Liver (tissue), 9 donors: ENCODE measurements around the gene TOX4. TPM values are rescaled to one million over a fixed set of nuclear protein-coding genes. Genes with fewer than 3 reads are reported as not detected.

ENCODE experiments used
- DNase-seq: peaks from one replicate; pipeline ENCODE4 v3.0.0-alpha.2; 2017; ENCODE audit warnings: low spot score
- H3K27ac ChIP-seq, 2 donors: one replicate each; pipeline ENCODE4 v1.7.0; 2013; ENCODE audit warnings: inconsistent platforms in 2 of 2, low read length in 2 of 2, control low read depth in 1 of 2, low read depth in 1 of 2, mild to moderate bottlenecking in 1 of 2
- H3K27me3 ChIP-seq, 4 donors: one replicate each; pipeline versions ENCODE4 v1.6.1 to v1.7.0; 2013; ENCODE audit warnings: low read length in 3 of 4, inconsistent platforms in 1 of 4, mild to moderate bottlenecking in 1 of 4, moderate library complexity in 1 of 4; ENCODE audit not compliant: control insufficient read depth in 4 of 4, insufficient read depth in 4 of 4
- H3K36me3 ChIP-seq, 4 donors: one replicate each; pipeline versions ENCODE4 v1.6.1 to v1.7.0; 2013; ENCODE audit warnings: low read length in 3 of 4, mild to moderate bottlenecking in 3 of 4, low read depth in 1 of 4, moderate library complexity in 1 of 4; ENCODE audit not compliant: control insufficient read depth in 4 of 4, insufficient read depth in 3 of 4
- H3K4me1 ChIP-seq, 4 donors: one replicate each; pipeline versions ENCODE4 v1.6.1 to v1.7.0; 2013; ENCODE audit warnings: low read length in 3 of 4, mild to moderate bottlenecking in 3 of 4, moderate library complexity in 1 of 4; ENCODE audit not compliant: control insufficient read depth in 4 of 4, insufficient read depth in 4 of 4
- H3K4me3 ChIP-seq, 3 donors: one replicate each; pipeline versions ENCODE4 v1.6.1 to v1.7.0; 2013; ENCODE audit warnings: low read length in 3 of 3, control low read depth in 1 of 3, low read depth in 1 of 3, mild to moderate bottlenecking in 1 of 3
- H3K9ac ChIP-seq, 2 donors: one replicate each; pipeline ENCODE4 v1.7.0; 2013; ENCODE audit warnings: low read length in 2 of 2, mild to moderate bottlenecking in 2 of 2, moderate library complexity in 2 of 2, control low read depth in 1 of 2, low read depth in 1 of 2
- H3K9me3 ChIP-seq, 4 donors: one replicate each; pipeline versions ENCODE4 v1.6.1 to v1.7.0; 2013; ENCODE audit warnings: low read length in 3 of 4; ENCODE audit not compliant: control insufficient read depth in 4 of 4
- EGR1 ChIP-seq, 2 donors: IDR thresholded peaks; 2 replicates each; pipeline ENCODE4 v1.6.1; 2016 to 2018; ENCODE audit warnings: antibody characterized with exemption in 2 of 2, low read depth in 2 of 2
- FOXA1 ChIP-seq: IDR thresholded peaks from 2 replicates; pipeline ENCODE4 v1.6.1; 2016; ENCODE audit warnings: antibody characterized with exemption
- FOXA2 ChIP-seq: IDR thresholded peaks from 2 replicates; pipeline ENCODE4 v1.6.1; 2016; ENCODE audit warnings: antibody characterized with exemption
- GABPA ChIP-seq, 2 donors: IDR thresholded peaks in 1 of 2; conservative IDR thresholded peaks in 1 of 2; 2 replicates each; pipeline ENCODE4 v1.6.1; 2016; ENCODE audit warnings: antibody characterized with exemption in 2 of 2, mild to moderate bottlenecking in 1 of 2, moderate library complexity in 1 of 2
- HNF4A ChIP-seq, 2 donors: conservative IDR thresholded peaks; 2 replicates each; pipeline ENCODE4 v1.6.1; 2016; ENCODE audit warnings: antibody characterized with exemption in 2 of 2, mild to moderate bottlenecking in 2 of 2
- JUND ChIP-seq, 2 donors: IDR thresholded peaks; 2 replicates each; pipeline ENCODE4 v1.6.1; 2016; ENCODE audit warnings: antibody characterized with exemption in 2 of 2
- NR2F2 ChIP-seq: IDR thresholded peaks from 2 replicates; pipeline ENCODE4 v1.6.1; 2016; ENCODE audit warnings: antibody characterized with exemption
- RAD21 ChIP-seq, 2 donors: IDR thresholded peaks; 2 replicates each; pipeline ENCODE4 v1.6.1; 2016; ENCODE audit warnings: antibody characterized with exemption in 2 of 2, mild to moderate bottlenecking in 2 of 2
- RXRA ChIP-seq, 2 donors: IDR thresholded peaks; 2 replicates each; pipeline ENCODE4 v1.6.1; 2017 to 2018; ENCODE audit warnings: antibody characterized with exemption in 2 of 2, mild to moderate bottlenecking in 1 of 2
- SP1 ChIP-seq: IDR thresholded peaks from 2 replicates; pipeline ENCODE4 v1.6.1; 2018; ENCODE audit warnings: antibody characterized with exemption, mild to moderate bottlenecking
- TAF1 ChIP-seq: conservative IDR thresholded peaks from 2 replicates; pipeline ENCODE4 v1.6.1; 2016; ENCODE audit warnings: antibody characterized with exemption, mild to moderate bottlenecking
- WGBS: extraction: QIAGEN DNeasy Blood & Tissue Kit; methylation state at CpG from one replicate; pipeline ENCODE4 v1.1.7; 2013; 5-methylcytosine and 5-hydroxymethylcytosine counted together
- polyA plus RNA-seq, 2 donors: library from polyadenylated mRNA; stranded (reverse) in 1 of 2; unstranded in 1 of 2; fragments of 200-250 nt in 1 of 2; fragments of >200 nt in 1 of 2; fragmentation: Nextera tagmentation in 1 of 2; extraction: Ambion mirVana in 1 of 2; gene quantifications; one replicate each; pipeline versions ENCODE4 v1.2.1 to v1.2.3, GENCODE V29; 2013 to 2015
- total RNA-seq, 2 donors: library from RNA; depleted of rRNA; stranded (reverse); fragments of >200 nt; gene quantifications; one replicate each; pipeline ENCODE4 v1.2.3, GENCODE V29; 2014
- TF ChIP-seq, protein P1 (sequence below): fragments of 150-350 bp; IDR thresholded peaks from 2 replicates; pipeline ENCODE4 v1.5.1; 2017; ENCODE audit warnings: improper control_type of control experiment, low read depth, low read length; ENCODE audit not compliant: missing input control
- TF ChIP-seq, protein P2 (sequence below): IDR thresholded peaks from 2 replicates; pipeline ENCODE4 v1.6.1; 2016; ENCODE audit warnings: antibody characterized with exemption
- TF ChIP-seq, protein P3 (sequence below): IDR thresholded peaks from 2 replicates; pipeline ENCODE4 v1.6.1; 2016; ENCODE audit warnings: antibody characterized with exemption
- TF ChIP-seq, protein P4 (sequence below): IDR thresholded peaks from 2 replicates; pipeline ENCODE4 v1.6.1; 2016; ENCODE audit warnings: antibody characterized with exemption
- TF ChIP-seq, protein P5 (sequence below): IDR thresholded peaks from 2 replicates; pipeline ENCODE4 v1.6.1; 2016; ENCODE audit warnings: antibody characterized with exemption, mild to moderate bottlenecking
- donor health status: healthy.
- donor health status: healthy.
- donor health status: healthy.
- donor health status: healthy.
- donor health status: healthy.

The TOX4 gene
- total and polyA plus RNA-seq, 4 donors: 16.9 to 29.8 (median 20.4) TPM

DNA sequence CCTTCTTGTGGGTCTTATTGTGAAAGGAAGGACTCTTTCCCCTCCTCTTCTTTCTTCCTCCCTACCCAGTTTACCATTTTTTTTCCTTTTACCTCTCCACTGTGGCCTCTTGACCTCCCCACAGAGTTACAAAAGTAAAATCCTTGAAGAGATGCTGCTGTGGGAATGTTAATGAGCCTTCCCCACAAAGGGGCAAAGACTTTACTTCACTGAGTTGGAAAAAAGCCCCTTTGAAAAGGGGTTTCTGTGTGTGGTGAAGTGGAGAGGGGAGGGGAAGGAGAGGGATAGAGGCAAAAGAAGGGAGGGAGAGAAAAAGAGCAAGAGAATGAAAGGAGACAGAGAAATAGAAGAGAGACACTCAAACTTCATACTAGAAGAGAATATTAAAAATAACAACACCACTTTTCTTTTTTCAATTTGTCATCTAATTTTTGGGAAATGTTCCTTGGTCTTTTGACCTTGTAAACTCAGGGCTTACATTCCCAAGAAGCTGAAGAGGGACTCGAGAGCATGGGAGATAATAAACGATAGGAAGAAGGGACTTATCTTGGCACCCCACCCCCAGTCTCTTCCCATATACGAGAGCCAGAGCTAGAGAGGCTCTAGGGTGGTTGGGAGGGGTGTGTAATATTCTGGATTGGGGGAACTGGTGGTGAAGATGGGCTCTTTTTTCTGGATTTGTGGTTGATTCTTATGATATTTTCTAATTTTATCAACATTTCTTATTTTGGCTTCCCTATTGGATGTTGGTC, 62.4 kb downstream of the TOX4 start:
- H3K27me3 ChIP-seq: peaks cover 0 to 13% (median 2%) of the 10 kb centered on the region in 4 donors
- H3K36me3 ChIP-seq: no peaks in the 10 kb centered on the region
- TF ChIP-seq, protein P1, sequence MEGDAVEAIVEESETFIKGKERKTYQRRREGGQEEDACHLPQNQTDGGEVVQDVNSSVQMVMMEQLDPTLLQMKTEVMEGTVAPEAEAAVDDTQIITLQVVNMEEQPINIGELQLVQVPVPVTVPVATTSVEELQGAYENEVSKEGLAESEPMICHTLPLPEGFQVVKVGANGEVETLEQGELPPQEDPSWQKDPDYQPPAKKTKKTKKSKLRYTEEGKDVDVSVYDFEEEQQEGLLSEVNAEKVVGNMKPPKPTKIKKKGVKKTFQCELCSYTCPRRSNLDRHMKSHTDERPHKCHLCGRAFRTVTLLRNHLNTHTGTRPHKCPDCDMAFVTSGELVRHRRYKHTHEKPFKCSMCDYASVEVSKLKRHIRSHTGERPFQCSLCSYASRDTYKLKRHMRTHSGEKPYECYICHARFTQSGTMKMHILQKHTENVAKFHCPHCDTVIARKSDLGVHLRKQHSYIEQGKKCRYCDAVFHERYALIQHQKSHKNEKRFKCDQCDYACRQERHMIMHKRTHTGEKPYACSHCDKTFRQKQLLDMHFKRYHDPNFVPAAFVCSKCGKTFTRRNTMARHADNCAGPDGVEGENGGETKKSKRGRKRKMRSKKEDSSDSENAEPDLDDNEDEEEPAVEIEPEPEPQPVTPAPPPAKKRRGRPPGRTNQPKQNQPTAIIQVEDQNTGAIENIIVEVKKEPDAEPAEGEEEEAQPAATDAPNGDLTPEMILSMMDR: no peak
- TF ChIP-seq RXRA (IDR thresholded peaks at IDR 0.05): no peak
- no peak for TF ChIP-seq FOXA2
- no peak for TF ChIP-seq RAD21 (IDR thresholded peaks at IDR 0.05)
- TF ChIP-seq TAF1: no peak
- TF ChIP-seq, protein P2, sequence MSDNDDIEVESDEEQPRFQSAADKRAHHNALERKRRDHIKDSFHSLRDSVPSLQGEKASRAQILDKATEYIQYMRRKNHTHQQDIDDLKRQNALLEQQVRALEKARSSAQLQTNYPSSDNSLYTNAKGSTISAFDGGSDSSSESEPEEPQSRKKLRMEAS: no peak
- TF ChIP-seq, protein P3, sequence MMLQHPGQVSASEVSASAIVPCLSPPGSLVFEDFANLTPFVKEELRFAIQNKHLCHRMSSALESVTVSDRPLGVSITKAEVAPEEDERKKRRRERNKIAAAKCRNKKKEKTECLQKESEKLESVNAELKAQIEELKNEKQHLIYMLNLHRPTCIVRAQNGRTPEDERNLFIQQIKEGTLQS: no peak
- H3K27ac ChIP-seq: no peak overlapping the region
- H3K9ac ChIP-seq: no peak overlapping the region
- H3K4me3 ChIP-seq: no peak overlapping the region
- no peak for DNase-seq
- WGBS: 26% methylated on average over 3 of the region's 3 CpGs
- peaks cover 0 to 2% (median 0%) of the 10 kb centered on the region in 4 donors for H3K4me1 ChIP-seq
- peaks cover 0 to 3% (median 0%) of the 10 kb centered on the region in 4 donors for H3K9me3 ChIP-seq

DNA sequence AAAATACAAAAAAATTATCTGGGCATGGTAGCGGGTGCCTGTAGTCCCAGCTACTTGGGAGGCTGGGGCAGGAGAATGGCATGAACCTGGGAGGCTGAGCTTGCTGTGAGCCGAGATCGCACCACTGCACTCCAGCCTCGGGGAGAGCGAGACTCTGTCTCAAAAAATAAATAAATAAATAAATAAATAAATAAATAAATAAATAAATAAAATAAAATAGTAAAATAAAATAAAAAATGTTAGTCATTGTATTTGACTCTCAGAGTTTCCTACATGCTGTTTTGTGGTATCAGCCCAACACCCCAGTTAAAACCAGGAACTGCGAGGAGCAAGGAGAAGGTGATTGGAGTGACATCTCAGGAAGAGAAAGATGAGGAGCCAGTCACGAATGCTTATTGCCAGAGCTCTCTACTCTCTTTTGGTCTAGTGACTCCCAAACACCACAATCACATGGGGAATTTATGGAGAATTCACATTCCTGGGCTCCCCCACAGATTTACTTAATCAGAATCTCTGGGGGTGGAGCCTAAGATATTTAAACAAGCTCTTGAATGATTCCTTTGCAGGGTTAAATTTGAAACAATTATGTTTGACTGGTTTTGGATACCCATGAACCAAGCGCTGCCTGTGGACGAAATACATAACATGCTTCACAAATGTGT, 64.5 kb downstream of the TOX4 start:
- H3K36me3 ChIP-seq: no peaks in the 10 kb centered on the region
- WGBS: 88% methylated on average over 9 of the region's 9 CpGs
- H3K27ac ChIP-seq: no peak overlapping the region
- no peak for DNase-seq
- H3K4me3 ChIP-seq: no peak overlapping the region
- peaks cover 0 to under 1% (median 0%) of the 10 kb centered on the region in 4 donors for H3K4me1 ChIP-seq
- H3K9ac ChIP-seq: no peak overlapping the region
- no peaks in the 10 kb centered on the region for H3K9me3 ChIP-seq
- TF ChIP-seq, protein P4, sequence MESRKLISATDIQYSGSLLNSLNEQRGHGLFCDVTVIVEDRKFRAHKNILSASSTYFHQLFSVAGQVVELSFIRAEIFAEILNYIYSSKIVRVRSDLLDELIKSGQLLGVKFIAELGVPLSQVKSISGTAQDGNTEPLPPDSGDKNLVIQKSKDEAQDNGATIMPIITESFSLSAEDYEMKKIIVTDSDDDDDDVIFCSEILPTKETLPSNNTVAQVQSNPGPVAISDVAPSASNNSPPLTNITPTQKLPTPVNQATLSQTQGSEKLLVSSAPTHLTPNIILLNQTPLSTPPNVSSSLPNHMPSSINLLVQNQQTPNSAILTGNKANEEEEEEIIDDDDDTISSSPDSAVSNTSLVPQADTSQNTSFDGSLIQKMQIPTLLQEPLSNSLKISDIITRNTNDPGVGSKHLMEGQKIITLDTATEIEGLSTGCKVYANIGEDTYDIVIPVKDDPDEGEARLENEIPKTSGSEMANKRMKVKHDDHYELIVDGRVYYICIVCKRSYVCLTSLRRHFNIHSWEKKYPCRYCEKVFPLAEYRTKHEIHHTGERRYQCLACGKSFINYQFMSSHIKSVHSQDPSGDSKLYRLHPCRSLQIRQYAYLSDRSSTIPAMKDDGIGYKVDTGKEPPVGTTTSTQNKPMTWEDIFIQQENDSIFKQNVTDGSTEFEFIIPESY: no peak
- TF ChIP-seq TAF1 (no peak), RAD21 (IDR thresholded peaks at IDR 0.05) (no peak), SP1 (no peak), EGR1 (IDR thresholded peaks at IDR 0.05; ENCODE audit: low read depth in 2 of 2) (no peak), HNF4A (conservative IDR thresholded peaks at IDR 0.05) (no peak), JUND (IDR thresholded peaks at IDR 0.05) (no peak), NR2F2 (no peak), GABPA (IDR thresholded peaks at IDR 0.05 in 1 of 2, conservative IDR thresholded peaks at IDR 0.05 in 1 of 2) (no peak), RXRA (IDR thresholded peaks at IDR 0.05) (no peak), FOXA1 (no peak)
- TF ChIP-seq, protein P5, sequence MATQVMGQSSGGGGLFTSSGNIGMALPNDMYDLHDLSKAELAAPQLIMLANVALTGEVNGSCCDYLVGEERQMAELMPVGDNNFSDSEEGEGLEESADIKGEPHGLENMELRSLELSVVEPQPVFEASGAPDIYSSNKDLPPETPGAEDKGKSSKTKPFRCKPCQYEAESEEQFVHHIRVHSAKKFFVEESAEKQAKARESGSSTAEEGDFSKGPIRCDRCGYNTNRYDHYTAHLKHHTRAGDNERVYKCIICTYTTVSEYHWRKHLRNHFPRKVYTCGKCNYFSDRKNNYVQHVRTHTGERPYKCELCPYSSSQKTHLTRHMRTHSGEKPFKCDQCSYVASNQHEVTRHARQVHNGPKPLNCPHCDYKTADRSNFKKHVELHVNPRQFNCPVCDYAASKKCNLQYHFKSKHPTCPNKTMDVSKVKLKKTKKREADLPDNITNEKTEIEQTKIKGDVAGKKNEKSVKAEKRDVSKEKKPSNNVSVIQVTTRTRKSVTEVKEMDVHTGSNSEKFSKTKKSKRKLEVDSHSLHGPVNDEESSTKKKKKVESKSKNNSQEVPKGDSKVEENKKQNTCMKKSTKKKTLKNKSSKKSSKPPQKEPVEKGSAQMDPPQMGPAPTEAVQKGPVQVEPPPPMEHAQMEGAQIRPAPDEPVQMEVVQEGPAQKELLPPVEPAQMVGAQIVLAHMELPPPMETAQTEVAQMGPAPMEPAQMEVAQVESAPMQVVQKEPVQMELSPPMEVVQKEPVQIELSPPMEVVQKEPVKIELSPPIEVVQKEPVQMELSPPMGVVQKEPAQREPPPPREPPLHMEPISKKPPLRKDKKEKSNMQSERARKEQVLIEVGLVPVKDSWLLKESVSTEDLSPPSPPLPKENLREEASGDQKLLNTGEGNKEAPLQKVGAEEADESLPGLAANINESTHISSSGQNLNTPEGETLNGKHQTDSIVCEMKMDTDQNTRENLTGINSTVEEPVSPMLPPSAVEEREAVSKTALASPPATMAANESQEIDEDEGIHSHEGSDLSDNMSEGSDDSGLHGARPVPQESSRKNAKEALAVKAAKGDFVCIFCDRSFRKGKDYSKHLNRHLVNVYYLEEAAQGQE: no peak
- TF ChIP-seq, protein P3: no peak
- peaks cover 0 to 3% (median 0%) of the 10 kb centered on the region in 4 donors for H3K27me3 ChIP-seq
